Measurements from ENCODE around the gene LRRC7.
"Not testable (repeated sequence)": the region's sequence is repeated elsewhere in the genome, so short reads cannot be mapped to it uniquely, and the experiment has no call there.

The LRRC7 gene

GRCh38 chr1:69921486-69921885 lies 353.8 kb downstream of the LRRC7 start:
- TF ChIP-seq, protein P1, sequence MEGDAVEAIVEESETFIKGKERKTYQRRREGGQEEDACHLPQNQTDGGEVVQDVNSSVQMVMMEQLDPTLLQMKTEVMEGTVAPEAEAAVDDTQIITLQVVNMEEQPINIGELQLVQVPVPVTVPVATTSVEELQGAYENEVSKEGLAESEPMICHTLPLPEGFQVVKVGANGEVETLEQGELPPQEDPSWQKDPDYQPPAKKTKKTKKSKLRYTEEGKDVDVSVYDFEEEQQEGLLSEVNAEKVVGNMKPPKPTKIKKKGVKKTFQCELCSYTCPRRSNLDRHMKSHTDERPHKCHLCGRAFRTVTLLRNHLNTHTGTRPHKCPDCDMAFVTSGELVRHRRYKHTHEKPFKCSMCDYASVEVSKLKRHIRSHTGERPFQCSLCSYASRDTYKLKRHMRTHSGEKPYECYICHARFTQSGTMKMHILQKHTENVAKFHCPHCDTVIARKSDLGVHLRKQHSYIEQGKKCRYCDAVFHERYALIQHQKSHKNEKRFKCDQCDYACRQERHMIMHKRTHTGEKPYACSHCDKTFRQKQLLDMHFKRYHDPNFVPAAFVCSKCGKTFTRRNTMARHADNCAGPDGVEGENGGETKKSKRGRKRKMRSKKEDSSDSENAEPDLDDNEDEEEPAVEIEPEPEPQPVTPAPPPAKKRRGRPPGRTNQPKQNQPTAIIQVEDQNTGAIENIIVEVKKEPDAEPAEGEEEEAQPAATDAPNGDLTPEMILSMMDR (IDR thresholded peaks at IDR 0.05; ENCODE audit: control insufficient read depth, extremely low read depth, insufficient read depth): no peak

GRCh38 chr1:69928234-69928633 lies 360.5 kb downstream of the LRRC7 start:
- not testable (repeated sequence) for DNase-seq (ENCODE audit: low read depth); H3K4me3 ChIP-seq (ENCODE audit: low read depth, low read length)

More at GRCh38 chr1:69921486-69921885, 353.8 kb downstream of the LRRC7 start:
- no peak for DNase-seq (ENCODE audit: low read depth)
- H3K4me3 ChIP-seq (ENCODE audit: low read depth, low read length): no peak overlapping the region

GRCh38 chr1:69929308-69930057 lies 361.8 kb downstream of the LRRC7 start:
- no peak for DNase-seq (ENCODE audit: low read depth)
- H3K4me3 ChIP-seq (ENCODE audit: low read depth, low read length): no peak overlapping the region
- TF ChIP-seq, protein P1 (IDR thresholded peaks at IDR 0.05; ENCODE audit: control insufficient read depth, extremely low read depth, insufficient read depth): no peak

GRCh38 chr1:69930396-69930795 lies 362.7 kb downstream of the LRRC7 start:
- no peak overlapping the region for H3K4me3 ChIP-seq (ENCODE audit: low read depth, low read length)
- TF ChIP-seq, protein P1 (IDR thresholded peaks at IDR 0.05; ENCODE audit: control insufficient read depth, extremely low read depth, insufficient read depth): no peak
- no peak for DNase-seq (ENCODE audit: low read depth)

DNA sequence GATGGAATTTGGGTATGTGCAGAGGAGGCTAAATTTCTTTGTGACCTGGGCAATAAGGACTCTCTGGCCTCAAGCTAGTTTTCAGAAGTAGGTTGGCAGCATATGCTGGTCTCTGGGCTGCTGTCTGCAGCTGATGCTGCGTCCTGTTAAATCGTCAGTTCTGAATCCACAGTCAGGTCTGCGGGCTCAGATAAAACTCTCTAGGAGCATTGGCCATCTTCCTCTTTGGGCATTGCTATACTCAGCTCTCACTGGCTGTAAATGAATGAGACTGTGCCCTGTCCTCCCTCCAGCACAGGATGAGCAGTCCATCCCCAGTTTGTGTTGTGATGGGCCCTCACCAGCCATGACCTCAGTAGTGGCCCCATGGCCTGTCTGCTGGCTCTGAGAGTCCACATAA lies 365.0 kb downstream of the LRRC7 start:
- DNase-seq (ENCODE audit: low read depth): no peak
- TF ChIP-seq, protein P1 (IDR thresholded peaks at IDR 0.05; ENCODE audit: control insufficient read depth, extremely low read depth, insufficient read depth): no peak
- H3K4me3 ChIP-seq (ENCODE audit: low read depth, low read length): no peak overlapping the region

DNA sequence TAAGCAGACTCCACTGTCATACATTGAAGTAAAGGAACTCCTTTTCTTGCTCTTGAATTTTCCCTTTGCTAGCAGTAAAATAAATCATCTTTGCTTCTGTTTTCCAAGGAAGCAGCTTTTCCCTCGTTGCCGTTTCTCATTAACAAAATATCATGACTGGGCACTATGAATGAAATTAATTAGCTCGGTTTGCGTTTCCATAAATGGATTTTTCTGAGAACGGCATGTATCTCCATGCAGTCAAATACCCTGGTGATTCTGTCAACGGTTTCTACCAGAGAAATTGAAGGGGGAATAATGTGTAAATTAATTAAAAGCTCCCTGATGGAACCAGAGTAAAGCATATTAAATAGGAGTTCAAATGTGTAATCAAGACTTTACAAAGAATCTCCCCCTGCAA lies 372.5 kb downstream of the LRRC7 start:
- TF ChIP-seq, protein P1 (IDR thresholded peaks at IDR 0.05; ENCODE audit: control insufficient read depth, extremely low read depth, insufficient read depth): no peak
- no peak overlapping the region for H3K4me3 ChIP-seq (ENCODE audit: low read depth, low read length)
- no peak for DNase-seq (ENCODE audit: low read depth)

- no peak for DNase-seq (ENCODE audit: low read depth)
- TF ChIP-seq, protein P1 (IDR thresholded peaks at IDR 0.05; ENCODE audit: control insufficient read depth, extremely low read depth, insufficient read depth): no peak
- H3K4me3 ChIP-seq (ENCODE audit: low read depth, low read length): no peak overlapping the region
Observed at GRCh38 chr1:69940816-69941215, 373.1 kb downstream of the LRRC7 start.
